GM12865 (cell line): Measurements from ENCODE around the gene SEPTIN7.

ENCODE experiments used
- DNase-seq: peaks from one replicate; pipeline ENCODE4 v3.0.0; 2010; ENCODE audit warnings: low read depth
- H3K4me3 ChIP-seq: 2 replicates; pipeline ENCODE4 v1.5.1; 2011; ENCODE audit warnings: mild to moderate bottlenecking, low read depth, low read length, control low read depth
- CTCF ChIP-seq: IDR thresholded peaks from 2 replicates; pipeline ENCODE4 v1.5.1; 2011; ENCODE audit warnings: low read length, control low read depth, low read depth, inconsistent platforms; ENCODE audit not compliant: insufficient read depth; ENCODE audit errors: missing control alignments

The SEPTIN7 gene

GRCh38 chr7:35818513-35818912, 17.7 kb downstream of the SEPTIN7 start:
- DNase-seq, result no peak
- no peak for TF ChIP-seq CTCF
- no peak overlapping the region for H3K4me3 ChIP-seq

GRCh38 chr7:35819310-35819709, 18.5 kb downstream of the SEPTIN7 start:
- TF ChIP-seq CTCF, result no peak
- H3K4me3 ChIP-seq, result no peak overlapping the region
- DNase-seq, result no peak

GRCh38 chr7:35819954-35820703, 19.3 kb downstream of the SEPTIN7 start:
- H3K4me3 ChIP-seq, result no peak overlapping the region
- TF ChIP-seq CTCF, result no peak

GRCh38 chr7:35820858-35821257, 20.0 kb downstream of the SEPTIN7 start:
- H3K4me3 ChIP-seq, result no peak overlapping the region
- no peak for TF ChIP-seq CTCF
- DNase-seq, result no peak

More at GRCh38 chr7:35819954-35820703, 19.3 kb downstream of the SEPTIN7 start:
- DNase-seq, result no peak

- no peak for TF ChIP-seq CTCF
Observed at GRCh38 chr7:35823440-35823839, 22.6 kb downstream of the SEPTIN7 start.

GRCh38 chr7:35825974-35826373, 25.1 kb downstream of the SEPTIN7 start:
- no peak overlapping the region for H3K4me3 ChIP-seq
- DNase-seq, result no peak
- no peak for TF ChIP-seq CTCF

More at GRCh38 chr7:35823440-35823839, 22.6 kb downstream of the SEPTIN7 start:
- no peak overlapping the region for H3K4me3 ChIP-seq
- no peak for DNase-seq

- no peak overlapping the region for H3K4me3 ChIP-seq
- TF ChIP-seq CTCF, result no peak
- DNase-seq, result no peak
Observed at GRCh38 chr7:35826751-35827150, 25.9 kb downstream of the SEPTIN7 start.
